Spleen (tissue), 7 donors: ENCODE results near the gene TEX11.

ENCODE experiments used
- CTCF ChIP-seq, 11 experiments: fragments of 200-600 bp in 7 of 11; fragments of 450-650 bp in 4 of 11; sonication (generic) in 4 of 11; IDR thresholded peaks in 8 of 11; conservative IDR thresholded peaks in 3 of 11; 1 replicate in 7 of 11; 2 replicates in 4 of 11; pipeline versions ENCODE4 v1.4.0 to v1.8.0; 2016 to 2021; ENCODE audit warnings: antibody characterized with exemption in 11 of 11, inconsistent platforms in 4 of 11, mild to moderate bottlenecking in 1 of 11
- POLR2A ChIP-seq, 3 donors: fragments of 450-650 bp; IDR thresholded peaks; one replicate each; pipeline ENCODE4 v1.5.1; 2017; ENCODE audit warnings: antibody characterized with exemption in 3 of 3, mild to moderate bottlenecking in 1 of 3
- POLR2AphosphoS5 ChIP-seq, 3 donors: sonication (generic); formaldehyde crosslinking; IDR thresholded peaks; one replicate each; pipeline ENCODE4 v1.5.1; 2017; ENCODE audit warnings: antibody characterized with exemption in 3 of 3
- donor health status: DM: no; HTN: no; CAD: no; lungs with moderate emphysema.
- donor health status: DM: no; HTN: no; CAD: no.
- donor health status: DM: no; HTN: no; CAD: no.

DNA sequence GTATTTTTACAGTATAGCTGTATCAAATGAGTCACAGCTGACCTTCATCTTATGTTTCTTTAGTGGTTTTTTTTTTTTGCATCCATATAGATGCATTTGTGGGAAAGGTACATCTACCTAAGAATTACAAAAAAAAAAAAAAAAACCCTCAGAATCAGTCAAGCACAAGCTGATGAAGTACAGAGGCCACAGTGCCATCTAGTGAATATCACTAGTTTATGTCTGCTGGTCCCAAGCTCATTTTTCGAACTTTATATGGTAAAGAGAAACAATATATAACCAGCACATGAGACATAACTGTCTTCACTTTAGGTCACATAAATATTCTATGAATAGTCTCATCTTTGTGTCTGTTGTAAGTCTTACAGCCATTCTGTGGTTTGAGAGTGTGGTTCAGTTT is 243.8 kb downstream of the TEX11 start:
- peak in 1 of 11 experiments; percentile 20 for TF ChIP-seq CTCF (IDR thresholded peaks at IDR 0.05 in 8 of 11, conservative IDR thresholded peaks at IDR 0.05 in 3 of 11)
- no peak for TF ChIP-seq POLR2A (IDR thresholded peaks at IDR 0.05)
- TF ChIP-seq POLR2AphosphoS5 (IDR thresholded peaks at IDR 0.05) = no peak
